HG03095 (cell line): Measurements from ENCODE around the gene RAB3GAP2.
A peak's percentile ranks its signal among the peaks of the same experiment; 100 is the strongest.
"Not testable (repeated sequence)": the region's sequence is repeated elsewhere in the genome, so short reads cannot be mapped to it uniquely, and the experiment has no call there.

ENCODE experiments used
- ATAC-seq: cut with Tn5 transposase; IDR thresholded peaks from one replicate; pipeline ENCODE4 v1.9.1; 2021; ENCODE audit warnings: moderate library complexity; ENCODE audit not compliant: unreplicated experiment

Gene RAB3GAP2

DNA sequence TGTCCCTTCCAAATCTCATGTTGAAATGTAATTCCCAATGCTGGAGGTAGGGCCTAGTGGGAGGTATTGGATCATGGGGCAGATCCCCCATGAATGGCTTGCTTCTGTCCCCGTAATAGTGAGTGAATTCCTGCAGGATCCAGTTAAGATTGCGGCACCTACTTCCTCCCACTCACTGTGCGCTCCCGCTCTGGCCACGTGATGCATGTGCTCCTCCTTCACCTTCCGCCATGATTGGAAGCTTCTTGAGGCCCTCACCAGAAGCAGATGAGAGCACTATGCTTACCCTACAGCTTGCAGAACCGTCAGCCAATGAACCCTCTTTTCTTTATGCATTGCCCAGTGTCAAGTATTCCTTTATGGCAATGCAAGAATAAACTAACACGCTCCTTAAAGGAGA, 14.9 kb upstream of the RAB3GAP2 start:
- ATAC-seq, result no peak

DNA sequence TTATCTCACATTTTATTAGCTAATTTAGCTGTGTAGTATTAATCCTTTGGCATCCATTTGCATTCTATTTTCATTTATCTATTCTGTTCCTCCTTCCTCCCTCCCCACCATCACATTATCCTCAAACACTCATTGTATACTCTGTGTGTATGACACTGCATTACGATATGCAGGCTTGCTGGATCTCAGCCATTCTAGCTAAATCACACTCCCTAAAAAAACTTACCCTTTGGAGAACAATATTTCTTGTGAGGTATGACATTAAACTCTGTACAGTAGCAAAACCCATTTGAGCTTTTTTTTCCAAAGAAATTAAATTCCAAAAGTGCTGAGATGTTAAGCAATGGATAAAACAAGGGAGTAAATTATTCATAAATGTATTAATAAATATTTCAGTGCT, 11.4 kb upstream of the RAB3GAP2 start:
- ATAC-seq, result no peak

- no peak for ATAC-seq
These were observed 8.9 kb upstream of the RAB3GAP2 start for GRCh38 chr1:220281159-220281574.

DNA sequence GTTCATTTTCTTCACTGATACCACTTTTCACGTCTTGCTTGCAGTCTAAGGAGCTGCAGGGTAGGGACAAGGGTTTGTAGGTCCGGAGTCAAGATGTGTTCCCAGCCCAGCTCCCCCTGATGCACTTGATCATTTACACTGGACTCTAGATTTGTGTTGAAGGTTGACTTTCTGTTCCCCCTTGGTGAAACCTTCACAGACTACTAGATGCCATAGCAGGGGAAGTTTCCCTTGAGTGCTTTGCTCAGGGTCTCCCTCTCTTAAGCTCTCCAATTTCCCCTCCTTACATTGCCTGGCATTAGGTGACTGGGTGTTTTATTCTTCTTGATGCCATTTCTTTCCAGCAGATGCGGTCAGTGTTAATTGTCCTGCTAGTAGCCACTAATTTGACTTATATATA, 8.0 kb upstream of the RAB3GAP2 start:
- ATAC-seq, result no peak

GRCh38 chr1:220278991-220279390, 6.7 kb upstream of the RAB3GAP2 start:
- no peak for ATAC-seq

DNA sequence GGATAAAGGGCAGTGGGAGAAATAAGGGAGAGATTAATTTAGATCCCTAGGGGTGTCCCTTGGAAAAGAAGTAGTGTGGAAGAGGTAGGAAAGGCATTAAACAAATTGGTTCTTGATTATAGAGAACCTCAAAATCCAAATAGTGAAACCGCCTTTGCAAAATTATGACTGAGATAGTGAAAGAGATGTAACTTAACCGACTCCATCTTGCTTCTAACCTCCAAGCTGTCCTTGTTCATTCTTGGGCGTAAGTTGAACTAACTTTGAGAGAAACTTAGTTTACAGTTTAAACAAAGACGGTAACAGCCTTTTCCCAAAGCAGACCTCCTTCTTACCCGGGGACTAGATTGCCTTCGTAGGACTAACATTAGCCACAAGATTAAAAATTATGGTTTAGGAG, 3.2 kb upstream of the RAB3GAP2 start:
- no peak for ATAC-seq

- no peak for ATAC-seq
These were observed 2.1 kb upstream of the RAB3GAP2 start for GRCh38 chr1:220274251-220274855.

DNA sequence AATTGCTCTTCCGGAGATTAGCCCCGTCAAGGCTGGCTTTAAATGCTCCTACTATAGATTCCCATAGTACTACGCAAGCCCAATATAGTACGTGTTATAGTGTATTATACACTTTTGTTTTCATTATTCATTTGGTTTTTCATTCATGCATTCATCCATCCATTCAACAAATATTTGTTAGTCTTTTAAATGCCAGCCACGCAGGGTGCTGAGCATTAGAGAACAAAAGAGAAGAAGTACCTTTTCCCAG, 513 bp upstream of the RAB3GAP2 start:
- no peak for ATAC-seq

GRCh38 chr1:220271706-220272046, 577 bp downstream of the RAB3GAP2 start:
- peak; percentile 1 for ATAC-seq

DNA sequence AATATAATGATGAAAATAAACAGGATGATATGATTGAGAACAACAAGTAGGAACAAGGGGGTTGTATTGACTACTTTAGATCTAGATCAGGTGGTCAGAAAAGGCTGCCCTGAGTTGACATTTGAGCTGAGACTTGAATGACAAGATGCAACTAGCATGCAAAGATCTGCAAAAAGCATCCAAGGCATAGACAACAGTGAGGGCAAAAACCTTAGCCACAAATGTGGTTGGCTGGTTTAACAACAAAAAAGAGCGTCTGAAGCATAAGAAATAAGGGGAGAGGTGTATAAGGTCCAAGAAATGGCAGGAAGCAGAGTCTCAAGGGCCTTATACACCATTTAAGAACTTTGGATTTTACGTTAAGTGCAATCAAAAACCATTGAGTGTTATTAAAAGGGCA, 3.2 kb downstream of the RAB3GAP2 start:
- no peak for ATAC-seq

GRCh38 chr1:220267630-220268029, 4.6 kb downstream of the RAB3GAP2 start:
- ATAC-seq, result no peak

DNA sequence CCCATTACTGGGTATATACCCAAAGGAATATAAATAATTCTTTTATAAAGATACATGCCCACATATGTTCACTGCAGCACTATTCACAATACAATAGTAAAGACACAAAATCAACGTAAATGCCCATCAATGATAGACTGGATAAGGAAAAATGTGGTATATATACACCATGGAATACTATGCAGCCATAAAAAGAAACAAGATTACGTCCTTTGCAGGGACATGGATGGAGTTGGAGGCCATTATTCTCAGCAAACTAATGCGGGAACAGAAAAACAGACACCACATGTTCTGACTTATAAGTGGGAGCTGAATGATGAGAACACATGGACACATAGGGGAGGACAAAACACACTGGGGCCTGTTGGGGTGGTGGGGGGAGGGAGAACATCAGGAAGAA, 12.0 kb downstream of the RAB3GAP2 start:
- ATAC-seq, result not testable (repeated sequence)

DNA sequence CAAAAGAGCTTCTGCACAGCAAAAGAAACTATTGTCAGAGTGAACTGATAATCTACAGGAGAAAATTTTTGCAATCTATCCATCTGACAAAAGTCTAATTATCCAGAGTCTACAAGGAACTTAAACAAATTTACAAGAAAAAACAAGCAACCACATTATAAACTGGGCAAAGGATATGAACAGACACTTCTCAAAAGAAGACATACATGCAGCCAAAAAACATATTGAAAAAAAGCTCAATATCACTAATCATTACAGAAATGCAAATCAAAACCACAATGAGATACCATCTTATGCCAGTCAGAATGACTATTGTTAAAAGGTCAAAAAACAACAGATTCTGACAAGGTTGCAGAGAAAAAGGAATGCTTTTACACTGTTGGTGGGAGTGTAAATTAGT, 12.5 kb downstream of the RAB3GAP2 start:
- ATAC-seq, result not testable (repeated sequence)

- not testable (repeated sequence) for ATAC-seq
These were observed 16.1 kb downstream of the RAB3GAP2 start for GRCh38 chr1:220256194-220256593.

DNA sequence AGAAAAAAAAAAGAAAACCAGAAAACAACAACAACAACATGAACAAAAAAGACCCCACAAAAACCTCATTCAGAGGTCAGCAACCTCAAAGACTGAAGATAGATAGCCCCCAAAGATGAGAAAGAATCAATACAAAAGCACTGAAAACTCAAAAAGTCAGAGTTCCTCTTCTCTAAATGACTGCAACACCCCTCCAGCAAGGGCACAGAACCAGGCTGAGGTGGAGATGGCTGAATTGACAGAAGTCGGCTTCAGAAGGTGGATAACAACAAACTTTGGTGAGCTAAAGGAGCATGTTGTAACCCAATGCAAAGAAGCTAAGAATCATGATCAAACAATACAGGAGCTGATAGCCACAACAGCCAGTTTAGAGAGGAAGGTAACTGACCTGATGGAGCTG, 17.0 kb downstream of the RAB3GAP2 start:
- no peak for ATAC-seq

DNA sequence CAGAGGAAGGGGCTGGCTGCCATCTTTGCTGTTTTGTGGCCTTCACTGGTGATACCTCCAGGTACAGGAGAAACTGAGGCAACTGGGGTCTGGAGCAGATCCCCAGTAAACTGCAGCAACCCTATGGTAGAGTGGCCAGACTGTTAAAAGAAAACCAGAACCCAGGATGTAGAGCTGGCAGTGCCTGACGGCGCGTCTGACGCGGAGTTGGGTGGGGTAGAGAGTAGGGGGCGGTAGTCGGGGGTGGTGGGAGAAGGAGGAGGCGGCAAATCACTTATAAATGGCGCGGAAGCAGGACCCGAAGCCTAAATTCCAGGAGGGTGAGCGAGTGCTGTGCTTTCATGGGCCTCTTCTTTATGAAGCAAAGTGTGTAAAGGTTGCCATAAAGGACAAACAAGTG, 19.0 kb downstream of the RAB3GAP2 start:
- ATAC-seq, result not testable (repeated sequence)

- ATAC-seq, result no peak
These were observed 21.0 kb downstream of the RAB3GAP2 start for GRCh38 chr1:220251272-220251671.

DNA sequence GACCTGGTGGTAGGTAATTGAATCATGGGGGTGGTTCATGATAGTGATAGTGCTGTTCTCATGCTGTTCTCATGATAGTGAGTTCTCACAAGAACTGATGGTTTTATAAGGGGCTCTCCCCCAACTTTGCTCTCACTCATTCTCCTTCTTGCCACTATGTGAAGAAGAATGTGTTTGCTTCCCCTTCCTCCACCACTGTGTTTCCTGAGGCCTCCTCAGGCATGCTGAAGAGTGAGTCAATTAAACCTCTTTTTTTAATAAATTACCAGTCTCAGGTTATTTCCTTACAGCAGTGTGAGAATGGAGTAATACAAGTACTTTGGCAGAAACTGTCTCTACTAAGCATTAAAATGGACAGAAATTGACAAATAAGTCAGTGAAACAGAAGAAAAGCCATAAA, 21.6 kb downstream of the RAB3GAP2 start:
- ATAC-seq, result no peak

GRCh38 chr1:220249522-220249921, 22.7 kb downstream of the RAB3GAP2 start:
- no peak for ATAC-seq

DNA sequence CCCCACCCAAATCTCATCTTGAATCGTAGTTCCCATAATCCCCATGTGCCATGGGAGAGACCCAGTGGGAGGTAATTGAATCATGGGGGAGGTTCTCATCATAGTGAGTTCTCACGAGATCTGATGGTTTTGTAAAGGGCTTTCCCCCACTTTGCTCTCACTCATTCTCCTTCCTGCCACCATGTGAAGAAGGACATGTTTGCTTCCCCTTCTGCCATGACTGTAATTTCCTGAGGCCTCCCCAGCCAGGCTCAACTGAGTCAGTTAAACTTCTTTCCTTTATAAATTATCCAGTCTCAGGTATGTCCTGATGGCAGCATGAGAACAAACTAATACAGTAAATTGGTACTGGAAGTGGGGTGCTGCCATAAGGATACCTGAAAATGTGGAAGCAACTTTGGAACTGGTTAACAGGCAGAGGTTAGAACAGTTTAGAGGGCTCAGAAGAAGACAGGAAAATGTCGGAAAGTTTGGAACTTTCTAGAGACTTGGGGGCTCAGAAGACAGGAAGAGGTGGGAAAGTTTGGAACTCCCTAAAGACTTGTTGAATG, 23.5 kb downstream of the RAB3GAP2 start:
- not testable (repeated sequence) for ATAC-seq

GRCh38 chr1:220245900-220246299, 26.4 kb downstream of the RAB3GAP2 start:
- not testable (repeated sequence) for ATAC-seq

GRCh38 chr1:220243947-220244346, 28.3 kb downstream of the RAB3GAP2 start:
- no peak for ATAC-seq

GRCh38 chr1:220241072-220241663, 31.1 kb downstream of the RAB3GAP2 start:
- ATAC-seq, result no peak
